Fibroblast of upper back skin (primary cell): Measurements from ENCODE around the gene EDC4.

Experiments
- DNase-seq: peaks from one replicate; pipeline ENCODE4 v3.0.0-alpha.2; 2013

EDC4 gene

GRCh38 chr16:67915831-67916723, 43.2 kb downstream of the EDC4 start:
- DNase-seq: no peak

- DNase-seq: peak; percentile 16
Observed at GRCh38 chr16:67917140-67917851, 44.4 kb downstream of the EDC4 start.

GRCh38 chr16:67917852-67918236, 45.0 kb downstream of the EDC4 start:
- peak; percentile 75 for DNase-seq

- no peak for DNase-seq
Observed at GRCh38 chr16:67919622-67920221, 46.9 kb downstream of the EDC4 start.

- DNase-seq: no peak
Observed at GRCh38 chr16:67922221-67922620, 49.4 kb downstream of the EDC4 start.

- DNase-seq: no peak
Observed at GRCh38 chr16:67922740-67923139, 49.9 kb downstream of the EDC4 start.

GRCh38 chr16:67923414-67924116, 50.7 kb downstream of the EDC4 start:
- no peak for DNase-seq

GRCh38 chr16:67924140-67924906, 51.5 kb downstream of the EDC4 start:
- DNase-seq: no peak

GRCh38 chr16:67926181-67926750, 53.4 kb downstream of the EDC4 start:
- no peak for DNase-seq

GRCh38 chr16:67927131-67927941, 54.5 kb downstream of the EDC4 start:
- no peak for DNase-seq

GRCh38 chr16:67928147-67928546, 55.3 kb downstream of the EDC4 start:
- no peak for DNase-seq

- DNase-seq: peak; percentile 53
Observed at GRCh38 chr16:67928561-67929364, 55.9 kb downstream of the EDC4 start.

- no peak for DNase-seq
Observed at GRCh38 chr16:67930191-67930590, 57.3 kb downstream of the EDC4 start.

GRCh38 chr16:67930678-67931211, 57.9 kb downstream of the EDC4 start:
- no peak for DNase-seq
